AG04450 (cell line): ENCODE results near the gene CFAP20. TPM values are rescaled to one million over a fixed set of nuclear protein-coding genes. Genes with fewer than 3 reads are reported as not detected.

ENCODE experiments used
- CTCF ChIA-PET: fragments of 300-600, 350-600 bp; formaldehyde crosslinking; extraction: SDS; loops from one replicate; lab custom pipeline; 2022; ENCODE audit warnings: antibody characterized with exemption, inconsistent platforms; lab: Charles Lee
- POLR2A ChIA-PET: fragments of 350-600 bp; formaldehyde crosslinking; extraction: SDS; loops from one replicate; lab custom pipeline; 2021; ENCODE audit warnings: antibody characterized with exemption, inconsistent platforms; lab: Yijun Ruan, JAX
- DNase-seq: peaks from one replicate; pipeline ENCODE4 v3.0.0-alpha.2; 2011; ENCODE audit warnings: low read depth, low spot score
- H3K27ac ChIP-seq: one replicate; pipeline ENCODE4 v1.5.1; 2012; ENCODE audit warnings: low read depth, low read length, control low read depth
- H3K27me3 ChIP-seq: one replicate; pipeline ENCODE4 v1.6.0; 2012; ENCODE audit warnings: low read length; ENCODE audit not compliant: control insufficient read depth, insufficient read depth
- H3K4me3 ChIP-seq: 2 replicates; pipeline ENCODE4 v1.5.1; 2011; ENCODE audit warnings: mild to moderate bottlenecking, low read depth, low read length, control low read depth
- H3K9me3 ChIP-seq: 2 replicates; pipeline ENCODE4 v1.5.1; 2012; ENCODE audit warnings: low read length; ENCODE audit not compliant: control insufficient read depth, insufficient read depth
- CTCF ChIP-seq: IDR thresholded peaks from 2 replicates; pipeline ENCODE4 v1.5.1; 2011; ENCODE audit warnings: low read depth, low read length, control low read depth, inconsistent platforms
- polyA plus RNA-seq: library from polyadenylated mRNA; depleted of rRNA; stranded (reverse); fragments of >200 nt; gene quantifications from 2 replicates; pipeline ENCODE4 v1.2.3, GENCODE V29; 2011

Gene CFAP20
- polyA plus RNA-seq, 1 experiment, result 35.7 TPM

- DNase-seq, result no peak
- CTCF ChIA-PET, result no interaction called here
Measured at GRCh38 chr16:58087209-58087913, 41.8 kb downstream of the CFAP20 start.

GRCh38 chr16:58086381-58087208 lies 42.6 kb downstream of the CFAP20 start:
- ChIA-PET CTCF (no interaction called here), POLR2A (no interaction called here)
- H3K27ac ChIP-seq, result no peak overlapping the region
- no peak for TF ChIP-seq CTCF
- no peak for DNase-seq
- H3K9me3 ChIP-seq, result 0 out of 2 replicates have a peak, but pooled peaks cover 3% of the 10 kb centered on the region
- H3K4me3 ChIP-seq, result no peak overlapping the region
- H3K27me3 ChIP-seq, result no peaks in the 10 kb centered on the region

More at GRCh38 chr16:58087209-58087913, 41.8 kb downstream of the CFAP20 start:
- 0 out of 2 replicates have a peak, but pooled peaks cover 3% of the 10 kb centered on the region for H3K9me3 ChIP-seq
- POLR2A ChIA-PET, result no interaction called here
- no peak overlapping the region for H3K4me3 ChIP-seq
- no peak for TF ChIP-seq CTCF
- H3K27me3 ChIP-seq, result no peaks in the 10 kb centered on the region
- no peak overlapping the region for H3K27ac ChIP-seq

- Histone ChIP-seq H3K27ac (no peak overlapping the region), H3K9me3 (0 out of 2 replicates have a peak, but pooled peaks cover 3% of the 10 kb centered on the region), H3K4me3 (no peak overlapping the region), H3K27me3 (no peaks in the 10 kb centered on the region)
- no peak for TF ChIP-seq CTCF
- ChIA-PET POLR2A (no interaction called here), CTCF (no interaction called here)
- no peak for DNase-seq
Measured at GRCh38 chr16:58085584-58086251, 43.5 kb downstream of the CFAP20 start.

- H3K9me3 ChIP-seq, result 0 out of 2 replicates have a peak, but pooled peaks cover 3% of the 10 kb centered on the region
Measured at GRCh38 chr16:58085171-58085570, 44.0 kb downstream of the CFAP20 start.

More at GRCh38 chr16:58085171-58085570, 44.0 kb downstream of the CFAP20 start:
- CTCF ChIA-PET, result no interaction called here
- Histone ChIP-seq H3K4me3 (no peak overlapping the region), H3K27ac (no peak overlapping the region), H3K27me3 (no peaks in the 10 kb centered on the region)
- no peak for DNase-seq
- no peak for TF ChIP-seq CTCF
- POLR2A ChIA-PET, result no interaction called here
